ENCODE results near the gene CA5A. TPM values are rescaled to one million over a fixed set of nuclear protein-coding genes. Genes with fewer than 3 reads are reported as not detected.

The CA5A gene
- total and polyA plus RNA-seq, 9 of the 15 experiments (the other 6 are each of a cell fraction or from before 2014, with no cell fraction given), result not detected

GRCh38 chr16:87957296-87958094 lies 21.2 kb upstream of the CA5A start:
- FAIRE-seq (no peak), DNase-seq (ENCODE audit: extremely low read depth in 1 of 4, low spot score in 3 of 4) (no peak), ATAC-seq (no peak)
- BruUV-seq (replicated peaks), result no TSS peak
- intact Hi-C loops (cut with micrococcal nuclease) (no loop called here), in situ Hi-C loops (cut with MboI) (no loop called here)
- H2AFZ ChIP-seq (ENCODE audit: low read depth, low read length), result 0 out of 2 replicates have a peak overlapping the region, but pooled peaks have one; percentile 10
- no peaks in the 10 kb centered on the region; the same call in 1 of the 2 replicates for H4K20me1 ChIP-seq (replicated peaks; ENCODE audit: control insufficient read depth, insufficient read depth, low read length)
- no peak overlapping the region for H3K4me3 ChIP-seq
- H3K36me3 ChIP-seq (ENCODE audit: control insufficient read depth, insufficient read depth, low read length), result peaks cover 41% of the 10 kb centered on the region; the same call in 2 of the 3 replicates
- ChIA-PET POLR2A (interaction anchor here (0.6 to 1.5 kb wide), 2 partner anchors 11 to 131 kb away, joined by 3 to 4 read pairs; no protein-coding TSS in a partner anchor), CTCF (ENCODE audit: low intra/inter-chr PET ratio) (no interaction called here)
- no peaks in the 10 kb centered on the region for H3K9me3 ChIP-seq (replicated peaks; ENCODE audit: control insufficient read depth, insufficient read depth, low read depth, low read length)
- TF ChIP-seq RBM17 (IDR thresholded peaks at IDR 0.05; ENCODE audit: borderline replicate concordance, low read depth, low read length), result no peak
- TF ChIP-seq ZNF695 (CRISPR knock-in tag; IDR thresholded peaks at IDR 0.05), result no peak
- no peak for TF ChIP-seq JUNB (CRISPR knock-in tag; conservative IDR thresholded peaks at IDR 0.05)
- TF ChIP-seq ZNF583 (CRISPR knock-in tag; IDR thresholded peaks at IDR 0.05), result no peak
- TF ChIP-seq SP1 (CRISPR knock-in tag; IDR thresholded peaks at IDR 0.05), result no peak
- TF ChIP-seq ARID2 (IDR thresholded peaks at IDR 0.05), result no peak
- TF ChIP-seq ZBTB26 (CRISPR knock-in tag; IDR thresholded peaks at IDR 0.05), result no peak
- TF ChIP-seq FIP1L1 (IDR thresholded peaks at IDR 0.05; ENCODE audit: low read depth, low read length, poor library complexity, severe bottlenecking), result no peak
- WGBS (ENCODE audit: insufficient coverage, low coverage, missing lambda C conversion rate), result 94% methylated on average over 29 of the region's 34 CpGs
- no peaks in the 10 kb centered on the region for H3K27me3 ChIP-seq (ENCODE audit: control insufficient read depth in 2 of 2, insufficient read depth in 2 of 2, low read length in 2 of 2)
- peaks cover 35 to 55% of the 10 kb centered on the region in 2 experiments for H3K4me1 ChIP-seq (replicated peaks in 1 of 2; ENCODE audit: control insufficient read depth in 2 of 2, insufficient read depth in 2 of 2, low read length in 2 of 2)
- peaks cover 5% of the 10 kb centered on the region for H3K9me1 ChIP-seq (ENCODE audit: control insufficient read depth, insufficient read depth, low read length)
- no peak overlapping the region for H3K27ac ChIP-seq (ENCODE audit: extremely low read depth, low read depth, low read length)
- peaks cover 84% of the 10 kb centered on the region for H3K79me2 ChIP-seq (ENCODE audit: control insufficient read depth, insufficient read depth, low read length)
- no peak overlapping the region for H3K4me2 ChIP-seq (ENCODE audit: insufficient read depth, low read length)
- H3K9ac ChIP-seq (ENCODE audit: insufficient read depth in 1 of 2, low read depth in 2 of 2, low read length in 2 of 2), result peak overlapping the region in 1 of 2 experiments; percentile 83; a peak in 3 of 4 replicates

Measured in K562 (cell line).